Measurements from ENCODE around the gene MACF1.

MACF1 gene

GRCh38 chr1:39261712-39262221 is 57.3 kb downstream of the MACF1 start:
- DNase-seq (ENCODE audit: low read depth in 2 of 2), result no peak

DNA sequence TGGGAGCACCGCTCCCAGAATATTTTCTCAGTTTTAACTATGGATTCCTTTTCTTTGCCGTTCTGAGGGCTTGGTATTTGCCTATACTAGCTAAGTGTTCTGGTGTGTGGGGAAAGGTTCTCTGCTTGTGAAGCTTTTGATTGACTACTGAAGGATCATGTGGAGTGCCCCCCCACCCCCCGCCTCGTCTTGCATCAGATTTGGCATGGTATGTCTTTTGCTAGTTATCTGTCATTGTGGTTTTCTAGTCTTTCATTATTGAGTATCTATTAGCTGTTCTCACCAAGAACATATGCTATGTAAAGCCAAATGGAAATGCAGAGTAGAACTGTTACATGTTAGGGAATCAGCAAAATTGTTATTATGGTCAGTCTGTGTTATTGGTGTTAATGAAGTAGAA is 58.3 kb downstream of the MACF1 start:
- DNase-seq (ENCODE audit: low read depth in 2 of 2), result no peak

GRCh38 chr1:39266269-39266668 is 61.8 kb downstream of the MACF1 start:
- DNase-seq (ENCODE audit: low read depth in 2 of 2), result no peak

DNA sequence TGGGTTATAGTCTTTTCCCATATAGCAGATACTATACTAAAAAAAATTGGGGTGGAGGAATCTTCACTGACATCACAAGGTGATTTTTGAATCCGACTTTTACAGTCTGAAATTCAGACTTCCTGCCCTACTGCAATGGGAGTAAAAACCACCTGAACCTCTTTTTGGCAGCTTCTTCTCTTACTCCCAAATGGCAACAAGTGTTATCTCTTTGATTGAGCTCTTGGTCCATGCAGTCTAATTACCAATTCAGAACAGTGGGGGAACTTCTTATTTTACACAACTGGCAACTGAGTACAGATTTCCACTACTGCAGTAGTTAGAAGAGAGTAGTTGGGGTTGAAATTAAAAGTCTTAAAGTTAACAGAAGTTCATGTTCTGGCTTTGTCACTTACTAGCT is 62.3 kb downstream of the MACF1 start:
- no peak for DNase-seq (ENCODE audit: low read depth in 2 of 2)

DNA sequence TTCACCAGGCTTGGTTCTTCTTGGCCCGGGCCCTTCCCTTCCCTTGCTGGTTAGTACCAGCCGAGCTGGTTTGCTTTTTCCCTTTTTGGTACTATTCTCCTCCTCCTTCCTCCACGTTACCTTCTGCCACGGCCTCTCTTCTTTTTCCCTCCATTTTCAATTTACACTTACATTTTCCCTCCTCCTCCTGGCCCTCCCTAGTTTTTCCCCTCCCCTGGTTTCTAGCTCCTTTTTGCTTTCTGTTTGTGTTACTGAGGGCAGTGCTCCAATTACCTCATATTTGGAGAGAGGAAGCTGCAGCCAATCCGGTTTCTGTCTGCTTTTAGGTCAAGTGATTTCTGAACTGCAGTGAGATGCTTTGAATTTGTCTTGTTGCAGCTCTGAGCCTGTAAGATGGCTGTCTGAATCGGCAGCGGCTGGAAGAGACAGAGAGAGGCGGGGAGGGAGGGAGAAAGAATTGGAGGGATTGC is 63.7 kb downstream of the MACF1 start:
- DNase-seq (ENCODE audit: low read depth in 2 of 2), result no peak

GRCh38 chr1:39268906-39269305 is 64.4 kb downstream of the MACF1 start:
- no peak for DNase-seq (ENCODE audit: low read depth in 2 of 2)

- DNase-seq (ENCODE audit: low read depth in 2 of 2), result no peak
These were observed 64.9 kb downstream of the MACF1 start for GRCh38 chr1:39269349-39269748.

DNA sequence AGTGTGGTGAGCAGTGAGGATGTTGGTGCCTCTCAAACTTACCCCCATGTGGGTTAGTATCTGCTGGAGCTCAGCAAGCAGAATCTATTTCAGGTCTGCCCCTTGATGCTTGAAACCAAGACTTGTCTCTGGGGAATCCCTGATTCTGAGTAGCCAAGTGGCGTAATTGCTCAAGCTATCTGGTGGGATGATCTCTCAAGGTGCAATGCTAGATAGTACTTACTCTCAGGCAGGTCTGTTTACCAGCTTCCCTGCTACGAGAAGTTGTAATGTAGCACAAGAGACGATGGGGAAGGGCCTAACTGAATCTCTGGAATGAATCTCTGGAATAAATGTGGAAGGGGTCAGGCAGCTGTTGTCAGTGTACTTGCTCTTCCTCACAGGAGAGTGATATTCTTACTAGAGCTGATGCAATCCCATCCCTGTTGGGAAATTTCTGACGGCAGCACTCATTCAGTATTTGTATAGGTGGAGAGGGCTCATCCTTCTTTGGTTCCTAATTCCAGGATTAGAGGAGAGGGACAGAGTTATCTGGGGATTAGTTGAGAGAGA is 65.4 kb downstream of the MACF1 start:
- DNase-seq (ENCODE audit: low read depth in 2 of 2), result no peak

DNA sequence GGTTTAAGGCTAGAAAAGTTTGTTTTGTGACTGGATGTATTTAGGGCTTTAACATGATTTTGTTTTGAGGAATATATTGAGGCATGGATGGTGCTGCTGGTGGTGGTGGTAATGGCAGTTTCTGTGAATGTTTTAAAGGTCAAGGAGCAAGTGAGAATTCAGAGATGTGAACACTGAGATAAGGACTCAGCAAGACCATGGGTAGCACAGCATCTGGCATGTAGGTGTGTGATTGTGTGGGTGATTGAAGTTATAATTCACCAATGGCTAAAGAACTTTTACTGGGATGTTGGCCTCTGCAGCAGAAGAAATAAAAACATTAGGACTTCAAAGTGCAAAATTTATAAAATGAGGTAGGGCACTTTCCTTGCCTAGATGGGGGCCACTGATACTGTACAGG is 65.9 kb downstream of the MACF1 start:
- no peak for DNase-seq (ENCODE audit: low read depth in 2 of 2)

DNA sequence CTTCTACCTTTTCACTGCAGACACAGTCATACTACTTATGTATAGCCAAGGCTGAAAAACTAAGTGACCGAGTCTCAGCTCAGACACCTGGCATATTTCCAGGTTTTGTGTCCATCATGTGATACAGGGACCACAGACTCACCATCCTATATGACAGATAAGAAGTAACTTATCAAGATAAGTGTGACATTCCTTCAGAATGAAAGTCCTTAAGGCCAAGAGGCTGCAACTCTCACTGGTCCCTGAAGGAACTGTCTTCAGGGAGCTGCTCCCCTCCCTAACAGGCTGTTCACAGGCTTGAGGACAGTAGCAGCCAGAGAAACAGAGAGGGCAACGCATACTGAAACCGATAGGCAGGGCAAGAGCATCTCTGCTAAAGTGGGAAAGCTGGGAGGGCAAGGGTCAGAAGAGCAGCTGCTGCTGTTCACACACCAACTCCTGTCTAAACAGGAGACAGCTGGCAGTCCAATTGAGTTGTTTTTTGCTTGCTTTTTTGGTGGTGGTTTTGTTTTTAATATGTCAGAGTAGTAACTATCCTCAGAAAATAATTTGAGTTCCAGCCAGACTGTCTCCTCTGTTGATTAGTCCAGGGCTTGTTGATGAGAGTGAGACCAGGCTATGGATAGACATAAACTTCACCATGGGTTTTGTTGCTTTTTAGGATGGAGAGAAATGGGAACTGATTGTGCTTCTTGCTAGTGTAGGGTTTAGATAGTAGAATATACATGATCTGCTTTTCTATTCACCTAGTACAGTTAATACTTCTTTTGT is 67.7 kb downstream of the MACF1 start:
- no peak for DNase-seq (ENCODE audit: low read depth in 2 of 2)

- no peak for DNase-seq (ENCODE audit: low read depth in 2 of 2)
These were observed 68.4 kb downstream of the MACF1 start for GRCh38 chr1:39272798-39273469.

DNA sequence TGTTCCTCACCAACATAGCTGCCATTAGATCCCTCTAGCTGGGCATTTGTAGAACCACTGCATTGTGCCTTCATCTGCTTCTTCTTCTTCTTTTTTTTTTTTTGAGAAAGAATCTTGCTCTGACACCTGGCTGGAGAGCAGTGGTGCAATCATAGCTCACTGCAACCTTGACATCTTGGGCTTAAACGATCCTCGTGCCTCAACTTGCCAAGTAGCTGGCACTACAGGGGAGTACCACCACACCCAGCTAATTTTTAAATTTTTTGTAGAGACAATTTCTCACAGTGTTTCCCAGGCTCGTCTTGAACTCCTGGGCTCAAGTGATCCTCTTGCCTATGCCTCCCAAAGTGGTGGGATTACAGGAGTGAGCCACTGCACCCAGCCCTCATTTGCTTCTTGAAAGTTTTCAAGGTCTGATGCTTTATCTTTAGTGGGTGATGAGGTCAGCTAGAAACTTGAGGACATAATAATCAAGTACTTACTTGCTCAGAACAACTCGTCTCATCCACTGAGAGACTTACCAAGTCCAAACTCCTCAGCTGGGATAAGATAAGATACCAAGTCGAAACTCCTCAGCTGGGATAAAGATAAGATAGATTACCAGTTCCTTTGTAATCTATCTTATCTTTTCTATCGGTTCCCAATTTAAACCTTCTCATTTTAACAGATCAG is 71.5 kb downstream of the MACF1 start:
- no peak for DNase-seq (ENCODE audit: low read depth in 2 of 2)

GRCh38 chr1:39277879-39278278 is 73.4 kb downstream of the MACF1 start:
- no peak for DNase-seq (ENCODE audit: low read depth in 2 of 2)

GRCh38 chr1:39282537-39283216 is 78.2 kb downstream of the MACF1 start:
- no peak for DNase-seq (ENCODE audit: low read depth in 2 of 2)

- no peak for DNase-seq (ENCODE audit: low read depth in 2 of 2)
These were observed 79.4 kb downstream of the MACF1 start for GRCh38 chr1:39283858-39284257.

GRCh38 chr1:39287541-39287940 is 83.0 kb downstream of the MACF1 start:
- no peak for DNase-seq (ENCODE audit: low read depth in 2 of 2)

DNA sequence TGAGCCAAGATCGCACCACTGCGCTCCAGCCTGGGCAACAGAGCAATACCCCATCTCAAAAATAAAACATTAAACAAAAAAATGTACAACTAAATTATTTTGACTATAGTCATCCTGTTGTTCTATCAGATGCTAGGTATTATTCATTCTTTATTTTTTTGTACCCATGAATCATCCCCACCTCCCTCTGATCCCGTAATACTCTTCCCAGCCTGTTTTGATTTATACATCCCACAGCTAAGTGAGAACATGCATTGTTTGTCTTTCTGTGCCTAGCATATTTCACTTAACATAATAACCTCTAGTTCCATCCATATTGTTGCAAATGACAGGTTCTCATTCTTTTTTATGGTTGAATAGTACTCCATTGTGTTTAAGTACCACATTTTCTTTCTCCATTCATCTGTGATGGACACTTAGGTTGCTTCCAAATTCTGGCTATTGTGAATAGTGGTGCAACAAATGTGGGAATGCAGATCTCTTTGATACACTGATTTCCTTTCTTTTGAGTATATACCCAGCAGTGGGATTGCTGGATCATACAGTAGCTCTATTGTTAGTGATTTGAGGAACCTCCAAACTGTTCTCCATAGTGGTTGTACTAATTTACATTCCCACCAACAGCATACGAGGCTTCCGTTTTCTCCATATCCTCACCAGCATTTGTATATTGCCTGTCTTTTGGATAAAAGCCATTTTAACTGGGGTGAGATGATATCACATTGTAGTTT is 84.4 kb downstream of the MACF1 start:
- DNase-seq (ENCODE audit: low read depth in 2 of 2), result no peak

DNA sequence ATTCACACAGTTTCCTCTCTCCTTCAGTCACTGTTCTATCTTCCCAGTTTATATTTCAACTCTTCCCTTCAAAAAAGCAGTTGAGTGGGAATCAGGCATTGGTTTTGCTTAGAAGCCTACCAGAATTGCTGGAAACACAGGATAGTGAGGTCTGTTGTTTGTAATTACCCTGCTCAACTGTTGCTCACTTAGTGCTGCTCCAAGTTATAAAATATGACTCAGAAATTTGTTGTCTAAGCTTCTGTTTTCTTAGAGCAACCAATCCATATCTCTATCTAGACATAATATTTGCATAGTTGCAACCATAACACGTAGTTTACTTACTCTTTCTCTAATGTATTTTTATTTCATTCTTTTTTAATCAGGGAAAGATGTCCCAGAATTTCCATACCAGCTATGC is 87.9 kb downstream of the MACF1 start:
- no peak for DNase-seq (ENCODE audit: low read depth in 2 of 2)

- DNase-seq (ENCODE audit: low read depth in 2 of 2), result no peak
These were observed 89.0 kb downstream of the MACF1 start for GRCh38 chr1:39293375-39294070.

DNA sequence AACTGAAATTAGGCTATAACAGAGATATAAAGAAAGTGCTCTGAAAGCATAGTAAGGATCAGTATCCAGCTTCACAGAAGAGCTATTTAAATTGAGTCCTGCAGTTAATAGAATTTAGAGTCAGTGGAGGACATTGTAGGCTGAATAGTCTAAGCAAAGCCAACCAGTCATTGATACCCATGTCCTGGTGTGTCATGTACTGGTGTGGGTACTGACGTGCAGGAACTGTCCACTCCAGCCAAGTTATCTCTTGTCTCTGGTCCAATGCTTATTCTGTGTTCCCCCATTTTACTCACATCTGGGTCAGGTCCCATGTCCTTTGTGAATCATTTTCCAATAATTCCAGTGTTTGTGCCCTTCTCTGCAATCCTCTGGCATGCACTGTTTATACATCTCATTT is 90.0 kb downstream of the MACF1 start:
- no peak for DNase-seq (ENCODE audit: low read depth in 2 of 2)
